Ascending aorta (tissue), 2 donors: ENCODE measurements around the gene HOXC4. TPM values are rescaled to one million over a fixed set of nuclear protein-coding genes. Genes with fewer than 3 reads are reported as not detected.
"Not testable (repeated sequence)": the region's sequence is repeated elsewhere in the genome, so short reads cannot be mapped to it uniquely, and the experiment has no call there.

Experiments used
- DNase-seq, 2 donors: peaks; one replicate each; pipeline ENCODE4 v3.0.0-alpha.2; 2019; ENCODE audit warnings: low spot score in 2 of 2
- H3K27ac ChIP-seq, 2 donors: fragments of 200-600 bp; sonication (generic); one replicate each; pipeline ENCODE4 v1.5.1; 2016 to 2017; ENCODE audit warnings: mild to moderate bottlenecking in 1 of 2
- H3K27me3 ChIP-seq: fragments of 200-600 bp; sonication (generic); one replicate; pipeline ENCODE4 v1.5.1; 2017
- H3K36me3 ChIP-seq, 2 donors: fragments of 200-600 bp; sonication (generic); one replicate each; pipeline ENCODE4 v1.5.1; 2016
- H3K4me1 ChIP-seq, 2 donors: fragments of 200-600 bp; sonication (generic); one replicate each; pipeline ENCODE4 v1.5.1; 2016 to 2017; ENCODE audit warnings: mild to moderate bottlenecking in 1 of 2
- H3K4me3 ChIP-seq, 2 donors: fragments of 200-600 bp; sonication (generic); one replicate each; pipeline ENCODE4 v1.5.1; 2016 to 2017; ENCODE audit warnings: mild to moderate bottlenecking in 1 of 2
- H3K9me3 ChIP-seq, 2 donors: fragments of 200-600 bp; sonication (generic); one replicate each; pipeline ENCODE4 v1.5.1; 2016
- intact Hi-C: fragments of 100-400 bp; cut with DNase I; formaldehyde crosslinking; loops from one replicate; pipeline ENCODE4 v1.15.1; 2023
- total RNA-seq: library from RNA; depleted of rRNA; stranded (reverse); fragments of >200 nt; gene quantifications from one replicate; pipeline ENCODE4 v1.1.0, GENCODE V29; 2016
- TF ChIP-seq, protein P1 (sequence below), 3 experiments: fragments of 200-600 bp in 2 of 3; fragments of 450-650 bp in 1 of 3; sonication (generic) in 2 of 3; IDR thresholded peaks; one replicate each; pipeline ENCODE4 v1.5.1; 2016 to 2019; ENCODE audit warnings: antibody characterized with exemption in 3 of 3, mild to moderate bottlenecking in 1 of 3, moderate library complexity in 1 of 3

HOXC4 gene
- total RNA-seq, 1 donor from 2014 or later: 0.32 TPM

GRCh38 chr12:54039417-54040147, 14.1 kb upstream of the HOXC4 start:
- no peak overlapping the region for H3K27ac ChIP-seq
- no peaks in the 10 kb centered on the region for H3K9me3 ChIP-seq
- no peaks in the 10 kb centered on the region for H3K27me3 ChIP-seq
- TF ChIP-seq, protein P1, sequence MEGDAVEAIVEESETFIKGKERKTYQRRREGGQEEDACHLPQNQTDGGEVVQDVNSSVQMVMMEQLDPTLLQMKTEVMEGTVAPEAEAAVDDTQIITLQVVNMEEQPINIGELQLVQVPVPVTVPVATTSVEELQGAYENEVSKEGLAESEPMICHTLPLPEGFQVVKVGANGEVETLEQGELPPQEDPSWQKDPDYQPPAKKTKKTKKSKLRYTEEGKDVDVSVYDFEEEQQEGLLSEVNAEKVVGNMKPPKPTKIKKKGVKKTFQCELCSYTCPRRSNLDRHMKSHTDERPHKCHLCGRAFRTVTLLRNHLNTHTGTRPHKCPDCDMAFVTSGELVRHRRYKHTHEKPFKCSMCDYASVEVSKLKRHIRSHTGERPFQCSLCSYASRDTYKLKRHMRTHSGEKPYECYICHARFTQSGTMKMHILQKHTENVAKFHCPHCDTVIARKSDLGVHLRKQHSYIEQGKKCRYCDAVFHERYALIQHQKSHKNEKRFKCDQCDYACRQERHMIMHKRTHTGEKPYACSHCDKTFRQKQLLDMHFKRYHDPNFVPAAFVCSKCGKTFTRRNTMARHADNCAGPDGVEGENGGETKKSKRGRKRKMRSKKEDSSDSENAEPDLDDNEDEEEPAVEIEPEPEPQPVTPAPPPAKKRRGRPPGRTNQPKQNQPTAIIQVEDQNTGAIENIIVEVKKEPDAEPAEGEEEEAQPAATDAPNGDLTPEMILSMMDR (IDR thresholded peaks at IDR 0.05): no peak
- intact Hi-C loops: no loop called here
- no peaks in the 10 kb centered on the region for H3K4me1 ChIP-seq
- DNase-seq: no peak
- no peaks in the 10 kb centered on the region for H3K36me3 ChIP-seq
- peak overlapping the region in 1 of 2 donors; percentile 19 for H3K4me3 ChIP-seq

- Histone ChIP-seq H3K27me3 (no peaks in the 10 kb centered on the region), H3K4me1 (no peaks in the 10 kb centered on the region), H3K27ac (no peak overlapping the region), H3K36me3 (no peaks in the 10 kb centered on the region), H3K4me3 (peak overlapping the region in 1 of 2 donors; percentile 19), H3K9me3 (no peaks in the 10 kb centered on the region)
- intact Hi-C loops: no loop called here
- TF ChIP-seq, protein P1 (IDR thresholded peaks at IDR 0.05): no peak
- DNase-seq: no peak
Measured at GRCh38 chr12:54040148-54040494, 13.5 kb upstream of the HOXC4 start.

DNA sequence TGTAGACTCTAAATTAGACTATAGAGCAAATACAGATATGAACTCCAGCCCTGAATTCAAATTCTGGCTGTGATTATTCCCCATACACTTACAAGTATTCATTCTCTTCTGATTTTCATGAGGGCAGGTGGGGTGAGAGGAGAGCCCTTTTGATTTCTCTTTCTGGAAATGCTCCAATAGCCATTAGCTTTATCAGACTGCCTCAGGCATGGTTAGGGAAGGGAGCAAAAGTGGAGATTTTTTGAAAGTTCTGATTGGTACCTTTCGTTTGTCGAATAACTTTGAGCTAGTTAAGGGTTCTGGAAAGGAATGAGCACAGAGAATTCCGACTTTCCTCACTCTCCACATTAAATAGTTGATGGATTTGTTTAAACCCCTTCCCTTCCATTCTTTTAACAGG, 13.0 kb upstream of the HOXC4 start:
- Histone ChIP-seq H3K9me3 (no peaks in the 10 kb centered on the region), H3K4me3 (no peak overlapping the region), H3K4me1 (no peaks in the 10 kb centered on the region), H3K27ac (no peak overlapping the region), H3K36me3 (no peaks in the 10 kb centered on the region), H3K27me3 (no peaks in the 10 kb centered on the region)
- TF ChIP-seq, protein P1 (IDR thresholded peaks at IDR 0.05): no peak
- intact Hi-C loops: no loop called here
- DNase-seq: no peak

DNA sequence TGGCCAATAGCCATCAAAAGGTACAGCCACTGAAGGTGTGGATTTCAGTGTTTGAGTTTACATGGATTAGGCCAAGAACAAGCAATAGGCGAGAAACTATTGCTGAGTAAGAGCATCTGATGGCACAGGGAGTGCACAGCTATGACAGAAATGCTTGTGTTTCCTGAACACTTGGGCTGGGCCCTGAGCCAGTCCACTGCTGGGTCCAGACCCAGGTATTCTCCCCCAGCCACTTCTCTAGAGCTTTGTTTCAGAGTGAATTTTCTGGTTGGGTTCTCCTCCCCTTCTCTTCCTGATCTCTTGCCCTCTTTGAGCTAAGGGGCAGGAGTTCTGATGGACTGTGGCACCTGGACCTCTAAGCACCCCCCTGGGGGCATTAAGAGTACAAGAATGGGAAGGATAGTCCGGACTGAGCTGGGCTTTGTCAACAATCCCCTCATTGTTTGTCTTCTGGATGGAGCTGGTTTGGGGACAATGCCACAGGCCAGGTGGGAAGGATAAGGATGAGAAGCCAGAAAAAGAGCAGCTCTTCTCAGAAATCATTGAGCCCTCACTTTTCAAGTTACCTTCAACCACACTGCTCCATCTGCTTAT, 12.4 kb upstream of the HOXC4 start:
- intact Hi-C loops: no loop called here
- no peaks in the 10 kb centered on the region for H3K9me3 ChIP-seq
- no peaks in the 10 kb centered on the region for H3K36me3 ChIP-seq
- H3K27me3 ChIP-seq: no peaks in the 10 kb centered on the region
- H3K4me3 ChIP-seq: no peak overlapping the region
- no peaks in the 10 kb centered on the region for H3K4me1 ChIP-seq
- TF ChIP-seq, protein P1 (IDR thresholded peaks at IDR 0.05): no peak
- no peak for DNase-seq
- H3K27ac ChIP-seq: no peak overlapping the region

GRCh38 chr12:54042033-54042432, 11.6 kb upstream of the HOXC4 start:
- H3K27me3 ChIP-seq, H3K27ac ChIP-seq, H3K36me3 ChIP-seq, H3K4me1 ChIP-seq, H3K9me3 ChIP-seq, DNase-seq, intact Hi-C loops, H3K4me3 ChIP-seq: not testable (repeated sequence)

DNA sequence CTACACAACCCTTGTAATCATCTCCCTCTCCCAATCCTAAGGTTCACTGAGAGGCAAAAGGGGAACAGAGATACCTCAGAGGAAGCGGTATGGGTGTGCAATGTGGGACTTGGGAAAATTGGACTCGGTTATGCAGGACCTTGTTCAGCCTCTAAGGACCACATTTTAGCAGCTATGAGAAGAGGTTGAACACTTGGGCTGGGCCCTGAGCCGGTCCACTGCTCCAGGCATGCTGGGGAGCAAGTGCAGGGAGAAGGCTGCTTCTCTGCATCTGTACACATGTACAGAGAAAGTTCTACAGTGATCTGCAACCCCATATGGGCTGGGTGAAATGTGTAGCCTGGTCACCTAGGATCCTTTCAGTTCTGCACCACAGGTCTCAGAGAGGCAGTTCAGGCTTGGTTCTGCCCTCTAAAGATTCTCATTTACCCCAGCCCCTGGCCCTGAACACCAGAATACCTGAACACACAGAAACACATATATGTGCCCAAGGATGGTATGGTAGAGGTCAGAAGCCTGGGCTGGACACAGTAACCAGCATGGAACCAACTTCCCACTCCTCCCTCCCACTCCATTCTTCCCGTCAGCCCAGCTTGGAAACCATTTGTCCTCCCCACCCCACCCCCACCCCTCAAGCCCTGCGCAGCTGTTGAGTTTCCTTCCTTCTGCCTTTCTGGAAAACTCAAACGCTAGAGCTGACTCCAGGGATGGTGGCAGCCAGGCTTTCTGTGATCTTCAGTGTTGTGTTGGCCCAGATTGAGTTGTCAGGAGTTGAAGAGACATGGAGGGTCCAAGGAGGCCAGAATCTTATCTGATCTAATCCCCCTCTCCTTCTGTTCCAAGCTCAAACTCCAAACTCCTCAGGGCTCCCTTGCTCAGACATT, 10.4 kb upstream of the HOXC4 start:
- Histone ChIP-seq H3K4me1 (no peaks in the 10 kb centered on the region), H3K27me3 (no peaks in the 10 kb centered on the region), H3K27ac (no peak overlapping the region), H3K9me3 (no peaks in the 10 kb centered on the region), H3K4me3 (no peak overlapping the region), H3K36me3 (no peaks in the 10 kb centered on the region)
- intact Hi-C loops: no loop called here
- no peak for DNase-seq
- TF ChIP-seq, protein P1 (IDR thresholded peaks at IDR 0.05): no peak
